ENCODE results near the gene KLHDC4. TPM values are rescaled to one million over a fixed set of nuclear protein-coding genes. Genes with fewer than 3 reads are reported as not detected.

KLHDC4 gene
- total and polyA plus RNA-seq, 2 donors from 2014 or later, result 25.0 to 42.2 TPM

- TF ChIP-seq, protein P1, sequence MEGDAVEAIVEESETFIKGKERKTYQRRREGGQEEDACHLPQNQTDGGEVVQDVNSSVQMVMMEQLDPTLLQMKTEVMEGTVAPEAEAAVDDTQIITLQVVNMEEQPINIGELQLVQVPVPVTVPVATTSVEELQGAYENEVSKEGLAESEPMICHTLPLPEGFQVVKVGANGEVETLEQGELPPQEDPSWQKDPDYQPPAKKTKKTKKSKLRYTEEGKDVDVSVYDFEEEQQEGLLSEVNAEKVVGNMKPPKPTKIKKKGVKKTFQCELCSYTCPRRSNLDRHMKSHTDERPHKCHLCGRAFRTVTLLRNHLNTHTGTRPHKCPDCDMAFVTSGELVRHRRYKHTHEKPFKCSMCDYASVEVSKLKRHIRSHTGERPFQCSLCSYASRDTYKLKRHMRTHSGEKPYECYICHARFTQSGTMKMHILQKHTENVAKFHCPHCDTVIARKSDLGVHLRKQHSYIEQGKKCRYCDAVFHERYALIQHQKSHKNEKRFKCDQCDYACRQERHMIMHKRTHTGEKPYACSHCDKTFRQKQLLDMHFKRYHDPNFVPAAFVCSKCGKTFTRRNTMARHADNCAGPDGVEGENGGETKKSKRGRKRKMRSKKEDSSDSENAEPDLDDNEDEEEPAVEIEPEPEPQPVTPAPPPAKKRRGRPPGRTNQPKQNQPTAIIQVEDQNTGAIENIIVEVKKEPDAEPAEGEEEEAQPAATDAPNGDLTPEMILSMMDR (IDR thresholded peaks at IDR 0.05; ENCODE audit: borderline replicate concordance, extremely low read depth, insufficient read depth), result no peak
- Histone ChIP-seq H3K27ac (ENCODE audit: low read depth in 2 of 2, low read length in 2 of 2) (no peak overlapping the region), H3K4me1 (ENCODE audit: control insufficient read depth in 2 of 3, insufficient read depth in 2 of 3, low read depth in 1 of 3, low read length in 3 of 3) (no peaks in the 10 kb centered on the region), H3K9me3 (ENCODE audit: control insufficient read depth in 2 of 3, insufficient read depth in 1 of 3, low read length in 3 of 3) (no peaks in the 10 kb centered on the region), H3K27me3 (ENCODE audit: control insufficient read depth, insufficient read depth, low read length) (no peaks in the 10 kb centered on the region), H3K9ac (ENCODE audit: low read length in 3 of 3) (no peak overlapping the region), H3K4me3 (ENCODE audit: low read length in 3 of 3) (no peak overlapping the region), H3K36me3 (ENCODE audit: control insufficient read depth in 2 of 3, insufficient read depth in 3 of 3, low read length in 3 of 3) (peaks cover 2 to 26% (median 14%) of the 10 kb centered on the region in 3 donors)
- DNase-seq (no peak), FAIRE-seq (no peak)
- intact Hi-C loops (cut with DNase I), result no loop called here
These were observed 23.9 kb downstream of the KLHDC4 start for GRCh38 chr16:87741700-87742415.

DNA sequence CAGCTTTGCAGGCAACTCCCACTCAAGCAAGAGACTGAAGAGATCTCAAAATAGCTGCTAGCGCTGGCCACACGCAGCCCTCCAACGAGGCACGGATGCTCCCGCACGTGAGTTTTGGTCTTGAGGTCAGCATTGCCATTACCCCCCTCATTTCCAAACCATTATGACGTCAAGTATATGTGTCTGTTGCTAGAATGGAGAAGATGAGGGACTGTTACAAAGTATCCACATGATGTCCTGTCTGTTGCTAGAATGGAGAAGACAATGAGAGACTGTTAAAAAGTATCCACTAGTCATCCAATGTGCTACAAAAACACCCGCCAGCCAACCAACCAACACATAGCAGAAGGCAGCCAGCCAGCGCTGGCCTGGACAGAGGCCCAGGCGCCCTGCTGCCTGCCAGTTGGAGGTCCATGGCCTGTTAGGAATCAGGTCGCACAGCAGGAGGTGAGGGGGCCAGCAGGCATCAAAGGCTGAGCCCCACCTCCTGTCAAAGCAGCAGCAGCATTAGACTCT lies 24.8 kb downstream of the KLHDC4 start:
- DNase-seq, result no peak
- Histone ChIP-seq H3K27me3 (ENCODE audit: control insufficient read depth, insufficient read depth, low read length) (no peaks in the 10 kb centered on the region), H3K36me3 (ENCODE audit: control insufficient read depth in 2 of 3, insufficient read depth in 3 of 3, low read length in 3 of 3) (peaks cover 0 to 19% (median 14%) of the 10 kb centered on the region in 3 donors), H3K9me3 (ENCODE audit: control insufficient read depth in 2 of 3, insufficient read depth in 1 of 3, low read length in 3 of 3) (no peaks in the 10 kb centered on the region), H3K27ac (ENCODE audit: low read depth in 2 of 2, low read length in 2 of 2) (no peak overlapping the region), H3K9ac (ENCODE audit: low read length in 3 of 3) (no peak overlapping the region), H3K4me1 (ENCODE audit: control insufficient read depth in 2 of 3, insufficient read depth in 2 of 3, low read depth in 1 of 3, low read length in 3 of 3) (no peaks in the 10 kb centered on the region), H3K4me3 (ENCODE audit: low read length in 3 of 3) (no peak overlapping the region)
- intact Hi-C loops (cut with DNase I), result no loop called here
- TF ChIP-seq, protein P1 (IDR thresholded peaks at IDR 0.05; ENCODE audit: borderline replicate concordance, extremely low read depth, insufficient read depth), result no peak
- FAIRE-seq, result no peak

- peak in 3 of 5 donors; percentile 23 to 52 (median 39) for DNase-seq
- no peaks in the 10 kb centered on the region for H3K4me1 ChIP-seq (ENCODE audit: control insufficient read depth in 2 of 3, insufficient read depth in 2 of 3, low read depth in 1 of 3, low read length in 3 of 3)
- H3K4me3 ChIP-seq (ENCODE audit: low read length in 3 of 3), result no peak overlapping the region
- no peaks in the 10 kb centered on the region for H3K27me3 ChIP-seq (ENCODE audit: control insufficient read depth, insufficient read depth, low read length)
- no peak overlapping the region for H3K27ac ChIP-seq (ENCODE audit: low read depth in 2 of 2, low read length in 2 of 2)
- TF ChIP-seq, protein P1 (IDR thresholded peaks at IDR 0.05; ENCODE audit: borderline replicate concordance, extremely low read depth, insufficient read depth), result no peak
- H3K9ac ChIP-seq (ENCODE audit: low read length in 3 of 3), result no peak overlapping the region
- H3K9me3 ChIP-seq (ENCODE audit: control insufficient read depth in 2 of 3, insufficient read depth in 1 of 3, low read length in 3 of 3), result no peaks in the 10 kb centered on the region
- no peak for FAIRE-seq
- H3K36me3 ChIP-seq (ENCODE audit: control insufficient read depth in 2 of 3, insufficient read depth in 3 of 3, low read length in 3 of 3), result peaks cover 0 to 19% (median 11%) of the 10 kb centered on the region in 3 donors
- intact Hi-C loops (cut with DNase I), result no loop called here
These were observed 25.3 kb downstream of the KLHDC4 start for GRCh38 chr16:87740441-87740840.
